GM18951 (cell line): ENCODE results near the gene SDHC.
"Not testable (repeated sequence)": the region's sequence is repeated elsewhere in the genome, so short reads cannot be mapped to it uniquely, and the experiment has no call there.

Source experiments
- POLR2A ChIP-seq: IDR thresholded peaks from 4 replicates; pipeline ENCODE4 v1.6.1; 2011; ENCODE audit warnings: mild to moderate bottlenecking; ENCODE audit not compliant: insufficient read length, insufficient read depth; ENCODE audit errors: extremely low read depth
- in situ Hi-C: fragments of 300-500 bp; cut with MboI; formaldehyde crosslinking; loops from one replicate; pipeline ENCODE4 v1.12.0; 2022; ENCODE audit warnings: low sequenced_read_pairs, mixed read lengths, inconsistent platforms; ENCODE audit not compliant: unreplicated experiment

Gene SDHC

GRCh38 chr1:161381707-161382106 is 67.5 kb downstream of the SDHC start:
- in situ Hi-C loops: loop anchor here (10.0 kb wide), 1 partner anchor 157 kb away; the partner anchor contains the start of genes APOA2 and TOMM40L
- TF ChIP-seq POLR2A: no peak

GRCh38 chr1:161382214-161383019 is 68.2 kb downstream of the SDHC start:
- in situ Hi-C loops: loop anchor here (10.0 kb wide), 1 partner anchor 158 kb away; the partner anchor contains the start of genes APOA2 and TOMM40L
- no peak for TF ChIP-seq POLR2A

- in situ Hi-C loops: loop anchor here (10.0 kb wide), 1 partner anchor 164 kb away; the partner anchor contains the start of genes APOA2 and TOMM40L
These were observed 74.5 kb downstream of the SDHC start for GRCh38 chr1:161388639-161389038.

GRCh38 chr1:161389158-161389557 is 75.0 kb downstream of the SDHC start:
- in situ Hi-C loops: loop anchor here (10.0 kb wide), 1 partner anchor 164 kb away; the partner anchor contains the start of genes APOA2 and TOMM40L

More at GRCh38 chr1:161388639-161389038, 74.5 kb downstream of the SDHC start:
- TF ChIP-seq POLR2A: no peak

GRCh38 chr1:161389691-161390558 is 75.7 kb downstream of the SDHC start:
- peak; percentile 70 for TF ChIP-seq POLR2A
- in situ Hi-C loops: loop anchor here (10.0 kb wide), 1 partner anchor 165 kb away; the partner anchor contains the start of genes APOA2 and TOMM40L

GRCh38 chr1:161390559-161390858 is 76.3 kb downstream of the SDHC start:
- in situ Hi-C loops: no loop called here
- TF ChIP-seq POLR2A: no peak

- in situ Hi-C loops: not testable (repeated sequence)
These were observed 77.0 kb downstream of the SDHC start for GRCh38 chr1:161391136-161391535.

- TF ChIP-seq POLR2A: no peak
- in situ Hi-C loops: no loop called here
These were observed 77.4 kb downstream of the SDHC start for GRCh38 chr1:161391611-161392010.

GRCh38 chr1:161393151-161393550 is 79.0 kb downstream of the SDHC start:
- no peak for TF ChIP-seq POLR2A
- in situ Hi-C loops: no loop called here

- in situ Hi-C loops: not testable (repeated sequence)
These were observed 82.9 kb downstream of the SDHC start for GRCh38 chr1:161397038-161397437.

- no peak for TF ChIP-seq POLR2A
- in situ Hi-C loops: no loop called here
These were observed 84.7 kb downstream of the SDHC start for GRCh38 chr1:161398900-161399256.

GRCh38 chr1:161399257-161399998 is 85.2 kb downstream of the SDHC start:
- in situ Hi-C loops: no loop called here
- peak; percentile 79 for TF ChIP-seq POLR2A

GRCh38 chr1:161402446-161402845 is 88.3 kb downstream of the SDHC start:
- in situ Hi-C loops: no loop called here
- no peak for TF ChIP-seq POLR2A
